ENCODE results near the gene FARP2. TPM values are rescaled to one million over a fixed set of nuclear protein-coding genes. Genes with fewer than 3 reads are reported as not detected.

FARP2 gene
- total and polyA plus RNA-seq, 2 of the 13 experiments (the other 11 are each of a cell fraction or from before 2014, with no cell fraction given): 28.0 to 45.4 TPM

GRCh38 chr2:241532733-241533601 is 176.9 kb downstream of the FARP2 start (continued):
- TF ChIP-seq ARID4A (CRISPR knock-in tag; IDR thresholded peaks at IDR 0.05; ENCODE audit: borderline replicate concordance) (peak; percentile 13; the same call in 1 of the 2 replicates), ZNF576 (CRISPR knock-in tag; IDR thresholded peaks at IDR 0.05) (no peak), E2F2 (CRISPR knock-in tag; IDR thresholded peaks at IDR 0.05; ENCODE audit: borderline replicate concordance) (peak; percentile 38; the same call in 1 of the 2 replicates), NR2F6 (IDR thresholded peaks at IDR 0.05) (no peak), NR2F6 (CRISPR knock-in tag; IDR thresholded peaks at IDR 0.05) (peak; percentile 58), SPEN (CRISPR knock-in tag; IDR thresholded peaks at IDR 0.05; ENCODE audit: low read depth) (peak; percentile 33; the same call in 1 of the 2 replicates), ZNF83 (CRISPR knock-in tag; IDR thresholded peaks at IDR 0.05; ENCODE audit: borderline replicate concordance) (no peak), THAP7 (CRISPR knock-in tag; IDR thresholded peaks at IDR 0.05) (0 out of 2 replicates have a peak, but pooled peaks have one; percentile 49), DPF2 (CRISPR knock-in tag; IDR thresholded peaks at IDR 0.05; ENCODE audit: borderline replicate concordance, low read depth) (0 out of 2 replicates have a peak, but pooled peaks have one; percentile 44), SMAD1 (CRISPR knock-in tag; IDR thresholded peaks at IDR 0.05; ENCODE audit: borderline replicate concordance, low read depth) (0 out of 2 replicates have a peak, but pooled peaks have one; percentile 62), LCORL (IDR thresholded peaks at IDR 0.05) (no peak), LCORL (CRISPR knock-in tag; IDR thresholded peaks at IDR 0.05) (peak; percentile 79), UBTF (CRISPR knock-in tag; IDR thresholded peaks at IDR 0.05) (peak; percentile 62; the same call in 1 of the 2 replicates), ATAD3A (CRISPR knock-in tag; IDR thresholded peaks at IDR 0.05) (no peak), ZNF253 (CRISPR knock-in tag; IDR thresholded peaks at IDR 0.05; ENCODE audit: borderline replicate concordance) (no peak), TAF15 (IDR thresholded peaks at IDR 0.05; ENCODE audit: low read depth, low read length, poor library complexity, severe bottlenecking) (no peak), EP300 (IDR thresholded peaks at IDR 0.05; ENCODE audit: low read depth in 2 of 2, low read length in 2 of 2) (no peak), EP300 (CRISPR knock-in tag; IDR thresholded peaks at IDR 0.05; ENCODE audit: borderline replicate concordance) (0 out of 2 replicates have a peak, but pooled peaks have one; percentile 23)

Measured in HepG2 (cell line).